ENCODE data around the gene SNCB. TPM values are rescaled to one million over a fixed set of nuclear protein-coding genes. Genes with fewer than 3 reads are reported as not detected.

Gene SNCB
- total and polyA plus RNA-seq, 2 of the 13 experiments (the other 11 are each of a cell fraction or from before 2014, with no cell fraction given) = not detected

GRCh38 chr5:176612855-176613254 is 17.5 kb downstream of the SNCB start:
- H3K4me2 ChIP-seq (ENCODE audit: low read depth, low read length) = no peak overlapping the region
- H2AFZ ChIP-seq (ENCODE audit: low read length) = no peak overlapping the region
- POLR2A ChIA-PET = no interaction called here
- peaks cover 4 to 10% of the 10 kb centered on the region in 2 experiments; a peak in 4 of 5 replicates for H3K27me3 ChIP-seq (ENCODE audit: control insufficient read depth in 1 of 2, insufficient read depth in 2 of 2, low read length in 2 of 2)
- FAIRE-seq (no peak), ATAC-seq (no peak), DNase-seq (ENCODE audit: low spot score) (no peak)
- no peaks in the 10 kb centered on the region for H4K20me1 ChIP-seq (ENCODE audit: insufficient read depth, low read length)
- no peak overlapping the region for H3K9ac ChIP-seq (ENCODE audit: insufficient read depth, low read depth, low read length)
- in situ Hi-C loops (cut with HindIII; ENCODE audit: extremely low pct_ligation_motif_present, low pct_unique_long_range_greater_than_20kb) (no loop called here), intact Hi-C loops (cut with micrococcal nuclease; ENCODE audit: unreplicated experiment) (no loop called here)
- whole genome bisulfite sequencing (ENCODE audit: low lambda C conversion rate) = 17% methylated on average over 2 of the region's 2 CpGs
- H3K4me3 ChIP-seq (replicated peaks in 1 of 3; ENCODE audit: insufficient read depth in 1 of 3, low read depth in 2 of 3, low read length in 3 of 3) = no peak overlapping the region
- no peak for TF ChIP-seq NCOA2 (CRISPR knock-in tag; IDR thresholded peaks at IDR 0.05)
- no peak for TF ChIP-seq ZBTB42 (CRISPR knock-in tag; IDR thresholded peaks at IDR 0.05)
- TF ChIP-seq ZNF432 (CRISPR knock-in tag; IDR thresholded peaks at IDR 0.05; ENCODE audit: borderline replicate concordance) = no peak
- TF ChIP-seq ZNF317 (CRISPR knock-in tag; IDR thresholded peaks at IDR 0.05) = no peak
- no peak for TF ChIP-seq HMG20A (CRISPR knock-in tag; IDR thresholded peaks at IDR 0.05; ENCODE audit: borderline replicate concordance)
- no peak for TF ChIP-seq ZNF12 (CRISPR knock-in tag; IDR thresholded peaks at IDR 0.05)
- TF ChIP-seq ZNF484 (CRISPR knock-in tag; IDR thresholded peaks at IDR 0.05; ENCODE audit: borderline replicate concordance, low read depth) = no peak
- TF ChIP-seq ZNF441 (CRISPR knock-in tag; IDR thresholded peaks at IDR 0.05; ENCODE audit: borderline replicate concordance) = no peak
- no peak for TF ChIP-seq GLI4 (CRISPR knock-in tag; IDR thresholded peaks at IDR 0.05; ENCODE audit: borderline replicate concordance)
- TF ChIP-seq FOXO1 (CRISPR knock-in tag; IDR thresholded peaks at IDR 0.05) = no peak
- TF ChIP-seq ZC3H13 (CRISPR knock-in tag; IDR thresholded peaks at IDR 0.05) = no peak
- TF ChIP-seq GATAD1 (CRISPR knock-in tag; IDR thresholded peaks at IDR 0.05) = no peak
- no peak for TF ChIP-seq ZNF737 (CRISPR knock-in tag; IDR thresholded peaks at IDR 0.05; ENCODE audit: borderline replicate concordance)
- no peak for TF ChIP-seq ZNF768 (CRISPR knock-in tag; IDR thresholded peaks at IDR 0.05)
- no peak for TF ChIP-seq ZMYM4 (CRISPR knock-in tag; IDR thresholded peaks at IDR 0.05)
- TF ChIP-seq SMARCE1 (IDR thresholded peaks at IDR 0.05; ENCODE audit: borderline replicate concordance) = no peak
- H3K4me1 ChIP-seq (ENCODE audit: insufficient read depth, low read length) = peaks cover 7% of the 10 kb centered on the region
- no peaks in the 10 kb centered on the region for H3K79me2 ChIP-seq (ENCODE audit: insufficient read depth, low read length)
- CTCF ChIA-PET (ENCODE audit: low intra/inter-chr PET ratio, low total read pairs) = no interaction called here
- H3K9me3 ChIP-seq (ENCODE audit: low read length) = no peaks in the 10 kb centered on the region
- no TSS peak for BruUV-seq (replicated peaks)
- no peak overlapping the region for H3K27ac ChIP-seq (ENCODE audit: extremely low read length, insufficient read depth, low read length)
- no peaks in the 10 kb centered on the region for H3K36me3 ChIP-seq (replicated peaks in 1 of 2; ENCODE audit: control insufficient read depth in 1 of 2, insufficient read depth in 2 of 2, low read length in 2 of 2)
